Liver (tissue), 9 donors: ENCODE results near the gene TYW1. TPM values are rescaled to one million over a fixed set of nuclear protein-coding genes. Genes with fewer than 3 reads are reported as not detected.
"Not testable (repeated sequence)": the region's sequence is repeated elsewhere in the genome, so short reads cannot be mapped to it uniquely, and the experiment has no call there.

ENCODE experiments used
- DNase-seq: peaks from one replicate; pipeline ENCODE4 v3.0.0-alpha.2; 2017; ENCODE audit warnings: low spot score
- H3K27ac ChIP-seq, 2 donors: one replicate each; pipeline ENCODE4 v1.7.0; 2013; ENCODE audit warnings: inconsistent platforms in 2 of 2, low read length in 2 of 2, control low read depth in 1 of 2, low read depth in 1 of 2, mild to moderate bottlenecking in 1 of 2
- H3K27me3 ChIP-seq, 4 donors: one replicate each; pipeline versions ENCODE4 v1.6.1 to v1.7.0; 2013; ENCODE audit warnings: low read length in 3 of 4, inconsistent platforms in 1 of 4, mild to moderate bottlenecking in 1 of 4, moderate library complexity in 1 of 4; ENCODE audit not compliant: control insufficient read depth in 4 of 4, insufficient read depth in 4 of 4
- H3K36me3 ChIP-seq, 4 donors: one replicate each; pipeline versions ENCODE4 v1.6.1 to v1.7.0; 2013; ENCODE audit warnings: low read length in 3 of 4, mild to moderate bottlenecking in 3 of 4, low read depth in 1 of 4, moderate library complexity in 1 of 4; ENCODE audit not compliant: control insufficient read depth in 4 of 4, insufficient read depth in 3 of 4
- H3K4me1 ChIP-seq, 4 donors: one replicate each; pipeline versions ENCODE4 v1.6.1 to v1.7.0; 2013; ENCODE audit warnings: low read length in 3 of 4, mild to moderate bottlenecking in 3 of 4, moderate library complexity in 1 of 4; ENCODE audit not compliant: control insufficient read depth in 4 of 4, insufficient read depth in 4 of 4
- H3K4me3 ChIP-seq, 3 donors: one replicate each; pipeline versions ENCODE4 v1.6.1 to v1.7.0; 2013; ENCODE audit warnings: low read length in 3 of 3, control low read depth in 1 of 3, low read depth in 1 of 3, mild to moderate bottlenecking in 1 of 3
- H3K9ac ChIP-seq, 2 donors: one replicate each; pipeline ENCODE4 v1.7.0; 2013; ENCODE audit warnings: low read length in 2 of 2, mild to moderate bottlenecking in 2 of 2, moderate library complexity in 2 of 2, control low read depth in 1 of 2, low read depth in 1 of 2
- H3K9me3 ChIP-seq, 4 donors: one replicate each; pipeline versions ENCODE4 v1.6.1 to v1.7.0; 2013; ENCODE audit warnings: low read length in 3 of 4; ENCODE audit not compliant: control insufficient read depth in 4 of 4
- EGR1 ChIP-seq, 2 donors: IDR thresholded peaks; 2 replicates each; pipeline ENCODE4 v1.6.1; 2016 to 2018; ENCODE audit warnings: antibody characterized with exemption in 2 of 2, low read depth in 2 of 2
- FOXA1 ChIP-seq: IDR thresholded peaks from 2 replicates; pipeline ENCODE4 v1.6.1; 2016; ENCODE audit warnings: antibody characterized with exemption
- FOXA2 ChIP-seq: IDR thresholded peaks from 2 replicates; pipeline ENCODE4 v1.6.1; 2016; ENCODE audit warnings: antibody characterized with exemption
- GABPA ChIP-seq, 2 donors: IDR thresholded peaks in 1 of 2; conservative IDR thresholded peaks in 1 of 2; 2 replicates each; pipeline ENCODE4 v1.6.1; 2016; ENCODE audit warnings: antibody characterized with exemption in 2 of 2, mild to moderate bottlenecking in 1 of 2, moderate library complexity in 1 of 2
- HNF4A ChIP-seq, 2 donors: conservative IDR thresholded peaks; 2 replicates each; pipeline ENCODE4 v1.6.1; 2016; ENCODE audit warnings: antibody characterized with exemption in 2 of 2, mild to moderate bottlenecking in 2 of 2
- HNF4G ChIP-seq: IDR thresholded peaks from 2 replicates; pipeline ENCODE4 v1.6.1; 2016; ENCODE audit warnings: antibody characterized with exemption
- JUND ChIP-seq, 2 donors: IDR thresholded peaks; 2 replicates each; pipeline ENCODE4 v1.6.1; 2016; ENCODE audit warnings: antibody characterized with exemption in 2 of 2
- MAX ChIP-seq: IDR thresholded peaks from 2 replicates; pipeline ENCODE4 v1.6.1; 2016; ENCODE audit warnings: antibody characterized with exemption
- RXRA ChIP-seq, 2 donors: IDR thresholded peaks; 2 replicates each; pipeline ENCODE4 v1.6.1; 2017 to 2018; ENCODE audit warnings: antibody characterized with exemption in 2 of 2, mild to moderate bottlenecking in 1 of 2
- SP1 ChIP-seq: IDR thresholded peaks from 2 replicates; pipeline ENCODE4 v1.6.1; 2018; ENCODE audit warnings: antibody characterized with exemption, mild to moderate bottlenecking
- ZBTB33 ChIP-seq: IDR thresholded peaks from 2 replicates; pipeline ENCODE4 v1.6.1; 2016; ENCODE audit warnings: antibody characterized with exemption
- WGBS: extraction: QIAGEN DNeasy Blood & Tissue Kit; methylation state at CpG from one replicate; pipeline ENCODE4 v1.1.7; 2013; 5-methylcytosine and 5-hydroxymethylcytosine counted together
- polyA plus RNA-seq, 2 donors: library from polyadenylated mRNA; stranded (reverse) in 1 of 2; unstranded in 1 of 2; fragments of 200-250 nt in 1 of 2; fragments of >200 nt in 1 of 2; fragmentation: Nextera tagmentation in 1 of 2; extraction: Ambion mirVana in 1 of 2; gene quantifications; one replicate each; pipeline versions ENCODE4 v1.2.1 to v1.2.3, GENCODE V29; 2013 to 2015
- total RNA-seq, 2 donors: library from RNA; depleted of rRNA; stranded (reverse); fragments of >200 nt; gene quantifications; one replicate each; pipeline ENCODE4 v1.2.3, GENCODE V29; 2014
- TF ChIP-seq, protein P1 (sequence below): IDR thresholded peaks from 2 replicates; pipeline ENCODE4 v1.6.1; 2016; ENCODE audit warnings: antibody characterized with exemption, mild to moderate bottlenecking
- donor health status: healthy.
- donor health status: healthy.
- donor health status: healthy.
- donor health status: healthy.
- donor health status: healthy.

Gene TYW1
- total and polyA plus RNA-seq, 4 donors = 6.7 to 16.6 (median 9.9) TPM

DNA sequence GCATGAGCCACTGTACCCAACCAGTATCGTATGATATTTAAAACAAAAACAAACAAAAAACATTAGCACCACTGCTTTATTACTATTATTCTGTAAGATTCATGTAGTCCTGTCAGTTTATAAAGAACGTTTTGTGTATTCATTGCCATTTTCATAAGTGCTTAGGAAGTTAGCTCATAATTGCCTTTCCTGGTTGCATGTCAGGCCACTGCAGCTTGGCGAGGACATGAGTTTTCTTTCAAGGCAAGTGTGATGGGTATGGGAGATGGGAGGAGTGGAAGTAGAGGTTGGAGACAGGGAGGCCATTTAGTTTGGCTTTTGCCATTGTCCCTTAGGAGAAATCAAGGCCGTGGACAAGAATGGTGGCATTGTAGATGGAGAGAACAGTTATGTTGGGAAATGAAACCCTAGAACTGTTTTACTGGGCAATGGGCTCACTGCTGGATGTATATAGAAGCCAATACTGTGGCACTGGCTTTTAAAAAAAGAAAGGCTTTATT, 48.9 kb downstream of the TYW1 start:
- H3K9me3 ChIP-seq = no peaks in the 10 kb centered on the region
- DNase-seq = no peak
- no peaks in the 10 kb centered on the region for H3K36me3 ChIP-seq
- TF ChIP-seq MAX (no peak), HNF4A (conservative IDR thresholded peaks at IDR 0.05) (no peak), HNF4G (no peak), FOXA2 (no peak)
- no peaks in the 10 kb centered on the region for H3K27me3 ChIP-seq
- H3K4me3 ChIP-seq = no peak overlapping the region
- H3K4me1 ChIP-seq = peaks cover 0 to 2% (median under 1%) of the 10 kb centered on the region in 4 donors
- H3K9ac ChIP-seq = no peak overlapping the region
- no peak overlapping the region for H3K27ac ChIP-seq
- WGBS = 94% methylated on average over 4 of the region's 4 CpGs

GRCh38 chr7:67046819-67047218, 50.2 kb downstream of the TYW1 start:
- not testable (repeated sequence) for H3K4me3 ChIP-seq, H3K9me3 ChIP-seq, H3K9ac ChIP-seq, H3K4me1 ChIP-seq, DNase-seq, H3K27ac ChIP-seq, H3K36me3 ChIP-seq, H3K27me3 ChIP-seq
- peak; percentile 15 for TF ChIP-seq HNF4G
- TF ChIP-seq SP1 = peak; percentile 19
- TF ChIP-seq HNF4A (conservative IDR thresholded peaks at IDR 0.05) = peak; percentile 82 to 85
- TF ChIP-seq RXRA (IDR thresholded peaks at IDR 0.05) = peak; percentile 41 to 58
- WGBS = 38% methylated on average over 2 of the region's 2 CpGs

DNA sequence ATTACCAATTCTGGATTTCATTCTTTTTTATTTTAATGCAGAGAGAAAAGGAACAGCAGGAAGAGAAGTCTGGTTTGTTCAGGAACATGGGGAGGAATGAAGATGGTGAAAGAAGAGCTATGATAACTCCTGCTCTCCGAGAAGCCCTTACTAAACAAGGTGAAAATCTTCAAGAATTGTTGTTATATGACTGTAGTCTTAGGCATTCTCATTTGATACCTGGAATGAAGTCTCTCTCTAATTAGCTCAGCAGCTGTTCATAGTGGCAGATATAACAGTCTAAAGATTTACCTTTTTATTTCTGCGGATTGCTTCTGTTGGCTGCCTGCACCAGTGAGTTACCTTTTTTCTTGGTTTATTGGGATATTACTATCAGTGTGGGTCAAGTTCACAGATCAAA, 53.3 kb downstream of the TYW1 start:
- not testable (repeated sequence) for H3K9me3 ChIP-seq, H3K36me3 ChIP-seq, H3K4me3 ChIP-seq, H3K27ac ChIP-seq, DNase-seq, H3K4me1 ChIP-seq, H3K9ac ChIP-seq, H3K27me3 ChIP-seq
- 100% methylated on average over 2 of the region's 2 CpGs for WGBS

GRCh38 chr7:67052161-67052560, 55.5 kb downstream of the TYW1 start:
- not testable (repeated sequence) for H3K4me3 ChIP-seq, H3K27me3 ChIP-seq, H3K4me1 ChIP-seq, H3K9me3 ChIP-seq, H3K9ac ChIP-seq, H3K27ac ChIP-seq, H3K36me3 ChIP-seq, DNase-seq
- 99% methylated on average over 2 of the region's 2 CpGs for WGBS

GRCh38 chr7:67056683-67057082, 60.0 kb downstream of the TYW1 start:
- Histone ChIP-seq H3K4me3 (no peak overlapping the region), H3K27me3 (no peaks in the 10 kb centered on the region), H3K9ac (no peak overlapping the region), H3K9me3 (no peaks in the 10 kb centered on the region), H3K4me1 (no peaks in the 10 kb centered on the region), H3K27ac (no peak overlapping the region), H3K36me3 (peaks cover 0 to 5% (median 1%) of the 10 kb centered on the region in 4 donors)
- WGBS = 97% methylated on average over 2 of the region's 2 CpGs
- TF ChIP-seq FOXA2 = no peak
- TF ChIP-seq HNF4A (conservative IDR thresholded peaks at IDR 0.05) = no peak
- no peak for TF ChIP-seq EGR1 (IDR thresholded peaks at IDR 0.05; ENCODE audit: low read depth in 2 of 2)
- no peak for TF ChIP-seq GABPA (IDR thresholded peaks at IDR 0.05 in 1 of 2, conservative IDR thresholded peaks at IDR 0.05 in 1 of 2)
- no peak for TF ChIP-seq MAX
- TF ChIP-seq, protein P1, sequence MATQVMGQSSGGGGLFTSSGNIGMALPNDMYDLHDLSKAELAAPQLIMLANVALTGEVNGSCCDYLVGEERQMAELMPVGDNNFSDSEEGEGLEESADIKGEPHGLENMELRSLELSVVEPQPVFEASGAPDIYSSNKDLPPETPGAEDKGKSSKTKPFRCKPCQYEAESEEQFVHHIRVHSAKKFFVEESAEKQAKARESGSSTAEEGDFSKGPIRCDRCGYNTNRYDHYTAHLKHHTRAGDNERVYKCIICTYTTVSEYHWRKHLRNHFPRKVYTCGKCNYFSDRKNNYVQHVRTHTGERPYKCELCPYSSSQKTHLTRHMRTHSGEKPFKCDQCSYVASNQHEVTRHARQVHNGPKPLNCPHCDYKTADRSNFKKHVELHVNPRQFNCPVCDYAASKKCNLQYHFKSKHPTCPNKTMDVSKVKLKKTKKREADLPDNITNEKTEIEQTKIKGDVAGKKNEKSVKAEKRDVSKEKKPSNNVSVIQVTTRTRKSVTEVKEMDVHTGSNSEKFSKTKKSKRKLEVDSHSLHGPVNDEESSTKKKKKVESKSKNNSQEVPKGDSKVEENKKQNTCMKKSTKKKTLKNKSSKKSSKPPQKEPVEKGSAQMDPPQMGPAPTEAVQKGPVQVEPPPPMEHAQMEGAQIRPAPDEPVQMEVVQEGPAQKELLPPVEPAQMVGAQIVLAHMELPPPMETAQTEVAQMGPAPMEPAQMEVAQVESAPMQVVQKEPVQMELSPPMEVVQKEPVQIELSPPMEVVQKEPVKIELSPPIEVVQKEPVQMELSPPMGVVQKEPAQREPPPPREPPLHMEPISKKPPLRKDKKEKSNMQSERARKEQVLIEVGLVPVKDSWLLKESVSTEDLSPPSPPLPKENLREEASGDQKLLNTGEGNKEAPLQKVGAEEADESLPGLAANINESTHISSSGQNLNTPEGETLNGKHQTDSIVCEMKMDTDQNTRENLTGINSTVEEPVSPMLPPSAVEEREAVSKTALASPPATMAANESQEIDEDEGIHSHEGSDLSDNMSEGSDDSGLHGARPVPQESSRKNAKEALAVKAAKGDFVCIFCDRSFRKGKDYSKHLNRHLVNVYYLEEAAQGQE = no peak
- no peak for TF ChIP-seq FOXA1
- no peak for TF ChIP-seq JUND (IDR thresholded peaks at IDR 0.05)
- no peak for TF ChIP-seq ZBTB33
- DNase-seq = no peak
